DOHH2 (cell line): ENCODE measurements around the gene ADGRF3.

ENCODE experiments used
- EZH2phosphoT487 ChIP-seq: fragments of 200-600 bp; sonication (generic); IDR thresholded peaks from 2 replicates; pipeline ENCODE4 v1.6.1; 2017; ENCODE audit warnings: borderline replicate concordance, mild to moderate bottlenecking, antibody characterized with exemption, low read length, moderate library complexity, mixed read lengths
- TF ChIP-seq, protein P1 (sequence below): fragments of 200-600 bp; sonication (generic); IDR thresholded peaks from one replicate; pipeline ENCODE4 v1.5.1; 2014; ENCODE audit warnings: antibody characterized with exemption, mild to moderate bottlenecking, low read depth, low read length; ENCODE audit not compliant: poor library complexity, severe bottlenecking

DNA sequence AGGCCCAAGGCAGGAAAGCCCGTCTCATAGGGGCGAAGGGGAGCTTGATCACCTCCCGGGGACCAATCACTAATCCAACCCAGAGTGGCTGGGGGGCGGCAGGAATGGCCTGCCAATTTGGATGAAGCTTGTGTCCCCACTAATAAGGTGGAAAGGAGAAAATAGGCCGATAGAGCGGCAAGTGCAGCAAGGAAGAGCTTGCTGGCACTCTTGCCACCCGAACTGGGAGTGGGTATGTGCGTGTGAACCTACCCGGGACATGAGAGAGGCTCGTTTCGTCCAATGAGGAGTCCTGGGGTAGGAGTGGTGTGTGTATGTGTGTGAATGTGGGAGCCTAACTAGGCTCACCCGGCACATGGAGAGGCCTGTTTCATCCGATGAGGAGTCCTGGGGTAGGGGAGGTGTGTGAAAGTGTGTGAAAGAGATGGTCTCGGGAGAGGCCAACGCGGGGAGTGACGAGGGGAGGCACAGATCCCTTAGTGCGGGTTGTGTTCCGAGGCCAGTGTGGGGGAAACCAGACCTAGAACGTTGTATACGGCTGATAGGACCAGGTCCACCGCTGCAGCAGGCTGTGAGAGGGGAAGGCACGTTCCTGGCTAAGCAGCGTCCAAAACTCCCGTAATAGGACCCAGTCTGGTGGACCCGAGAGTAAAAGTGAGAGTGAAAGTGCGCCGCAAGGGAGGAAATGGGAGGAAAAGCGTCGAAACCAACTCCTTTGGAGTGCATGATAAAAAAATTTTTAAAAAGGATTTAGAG is 47.8 kb downstream of the ADGRF3 start:
- TF ChIP-seq, protein P1, sequence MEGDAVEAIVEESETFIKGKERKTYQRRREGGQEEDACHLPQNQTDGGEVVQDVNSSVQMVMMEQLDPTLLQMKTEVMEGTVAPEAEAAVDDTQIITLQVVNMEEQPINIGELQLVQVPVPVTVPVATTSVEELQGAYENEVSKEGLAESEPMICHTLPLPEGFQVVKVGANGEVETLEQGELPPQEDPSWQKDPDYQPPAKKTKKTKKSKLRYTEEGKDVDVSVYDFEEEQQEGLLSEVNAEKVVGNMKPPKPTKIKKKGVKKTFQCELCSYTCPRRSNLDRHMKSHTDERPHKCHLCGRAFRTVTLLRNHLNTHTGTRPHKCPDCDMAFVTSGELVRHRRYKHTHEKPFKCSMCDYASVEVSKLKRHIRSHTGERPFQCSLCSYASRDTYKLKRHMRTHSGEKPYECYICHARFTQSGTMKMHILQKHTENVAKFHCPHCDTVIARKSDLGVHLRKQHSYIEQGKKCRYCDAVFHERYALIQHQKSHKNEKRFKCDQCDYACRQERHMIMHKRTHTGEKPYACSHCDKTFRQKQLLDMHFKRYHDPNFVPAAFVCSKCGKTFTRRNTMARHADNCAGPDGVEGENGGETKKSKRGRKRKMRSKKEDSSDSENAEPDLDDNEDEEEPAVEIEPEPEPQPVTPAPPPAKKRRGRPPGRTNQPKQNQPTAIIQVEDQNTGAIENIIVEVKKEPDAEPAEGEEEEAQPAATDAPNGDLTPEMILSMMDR: no peak
- no peak for TF ChIP-seq EZH2phosphoT487
